ENCODE measurements around the gene PRKCE. TPM values are rescaled to one million over a fixed set of nuclear protein-coding genes. Genes with fewer than 3 reads are reported as not detected.
"Not testable (repeated sequence)": the region's sequence is repeated elsewhere in the genome, so short reads cannot be mapped to it uniquely, and the experiment has no call there.

PRKCE gene
- total RNA-seq, 5 donors from 2014 or later (not counting 1 experiment from before 2014, with no cell fraction given), result 16.5 to 29.8 (median 23.4) TPM

DNA sequence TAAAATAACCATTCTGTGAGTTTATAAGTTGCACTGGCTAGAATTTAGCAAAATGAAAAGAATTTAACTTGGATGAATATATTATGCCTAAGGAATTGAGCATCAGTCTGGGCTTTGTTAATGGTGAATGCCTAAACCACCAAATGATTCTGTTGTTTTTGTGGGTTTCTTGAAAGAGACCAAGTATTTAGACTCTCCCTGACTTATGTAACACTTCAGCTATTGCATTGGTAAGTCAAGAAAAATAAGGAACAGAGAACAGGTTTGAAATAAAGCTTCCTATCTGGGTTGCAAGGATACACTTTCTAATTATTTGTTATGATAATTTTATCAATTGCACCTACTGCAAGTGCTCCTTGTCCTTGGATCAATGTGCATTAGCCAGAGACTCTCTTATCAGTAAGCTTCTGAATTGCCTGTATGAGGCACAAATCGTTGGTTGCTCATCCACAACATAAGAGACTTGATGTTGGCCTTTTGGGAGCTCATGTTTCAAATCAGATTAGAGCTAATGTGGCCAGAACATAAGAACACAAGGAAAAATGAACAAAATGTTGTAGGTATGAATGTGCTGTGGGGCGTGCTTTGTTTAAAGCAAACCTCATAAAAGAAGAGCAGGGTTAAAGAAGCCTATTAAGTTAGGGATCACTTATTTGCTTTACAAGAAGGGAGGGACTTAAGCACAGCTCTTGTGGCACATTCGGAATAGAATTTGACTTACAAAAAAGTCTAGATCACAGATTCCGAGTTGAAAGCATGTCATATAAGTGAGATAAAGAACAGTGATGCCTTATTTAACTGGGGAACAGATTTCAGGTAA is 37.2 kb downstream of the PRKCE start:
- no peak overlapping the region for H3K4me3 ChIP-seq (ENCODE audit: control insufficient read depth in 1 of 2, extremely low read depth in 1 of 2, low read length in 1 of 2)
- Mint-ChIP-seq H3K36me3 (peaks cover 3% of the 10 kb centered on the region), H3K27me3 (no peaks in the 10 kb centered on the region), H3K4me3 (no peak overlapping the region), H3K4me1 (peaks cover 6 to 21% (median 10%) of the 10 kb centered on the region in 3 donors), H3K9me3 (no peaks in the 10 kb centered on the region), H3K27ac (no peak overlapping the region)
- no peaks in the 10 kb centered on the region for H3K4me1 ChIP-seq (ENCODE audit: control insufficient read depth in 1 of 2, extremely low read depth in 1 of 2, insufficient read depth in 2 of 2, low read length in 2 of 2)
- ChIA-PET POLR2A (no interaction called here), CTCF (no interaction called here)
- 78% methylated on average over 2 of the region's 4 CpGs for WGBS (ENCODE audit: insufficient coverage)
- no peaks in the 10 kb centered on the region for H3K36me3 ChIP-seq (ENCODE audit: control insufficient read depth in 2 of 2, extremely low read depth in 1 of 2, insufficient read depth in 1 of 2, low read length in 1 of 2)
- no peaks in the 10 kb centered on the region for H3K9me3 ChIP-seq
- no peaks in the 10 kb centered on the region for H3K27me3 ChIP-seq (replicated peaks in 1 of 2; ENCODE audit: control insufficient read depth in 2 of 2, extremely low read depth in 1 of 2, insufficient read depth in 2 of 2, low read length in 1 of 2)
- ATAC-seq (replicated peaks in 1 of 4) (no peak), DNase-seq (no peak)
- H3K27ac ChIP-seq (ENCODE audit: low read length), result no peak overlapping the region

DNA sequence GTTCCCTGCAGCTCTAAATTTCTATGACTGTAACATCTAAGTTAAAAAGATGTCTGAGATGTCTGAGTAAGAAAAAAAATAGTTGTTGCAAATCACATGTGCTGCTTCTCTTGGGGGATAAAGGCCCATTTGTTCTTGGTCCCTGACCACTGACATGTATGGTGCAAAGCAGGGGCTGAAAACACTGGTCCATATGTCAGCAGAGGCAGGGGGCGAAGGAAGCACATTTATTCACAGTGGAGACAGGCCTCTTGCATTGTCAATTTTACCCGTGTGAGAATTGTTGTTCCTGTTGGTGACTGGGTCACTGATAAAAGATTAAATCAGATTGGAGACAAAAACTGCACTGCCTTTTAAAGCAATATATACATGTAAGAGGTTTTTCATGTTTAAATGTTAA is 38.8 kb downstream of the PRKCE start:
- no peaks in the 10 kb centered on the region for H3K9me3 ChIP-seq
- no peak overlapping the region for H3K4me3 ChIP-seq (ENCODE audit: control insufficient read depth in 1 of 2, extremely low read depth in 1 of 2, low read length in 1 of 2)
- no peak overlapping the region for H3K27ac Mint-ChIP-seq
- DNase-seq (no peak), ATAC-seq (replicated peaks in 1 of 4) (no peak)
- CTCF ChIA-PET, result no interaction called here
- no peaks in the 10 kb centered on the region for H3K36me3 ChIP-seq (ENCODE audit: control insufficient read depth in 2 of 2, extremely low read depth in 1 of 2, insufficient read depth in 1 of 2, low read length in 1 of 2)
- no peaks in the 10 kb centered on the region for H3K9me3 Mint-ChIP-seq
- H3K4me3 Mint-ChIP-seq, result no peak overlapping the region
- peaks cover 1% of the 10 kb centered on the region for H3K36me3 Mint-ChIP-seq
- POLR2A ChIA-PET, result no interaction called here
- H3K4me1 Mint-ChIP-seq, result peaks cover 0 to 21% (median 10%) of the 10 kb centered on the region in 3 donors
- H3K27me3 ChIP-seq (replicated peaks in 1 of 2; ENCODE audit: control insufficient read depth in 2 of 2, extremely low read depth in 1 of 2, insufficient read depth in 2 of 2, low read length in 1 of 2), result no peaks in the 10 kb centered on the region
- no peaks in the 10 kb centered on the region for H3K4me1 ChIP-seq (ENCODE audit: control insufficient read depth in 1 of 2, extremely low read depth in 1 of 2, insufficient read depth in 2 of 2, low read length in 2 of 2)
- no CpG with 5 or more reads among the region's 2 CpGs for WGBS (ENCODE audit: insufficient coverage)
- H3K27me3 Mint-ChIP-seq, result no peaks in the 10 kb centered on the region
- no peak overlapping the region for H3K27ac ChIP-seq (ENCODE audit: low read length)

GRCh38 chr2:45691171-45691999 is 39.9 kb downstream of the PRKCE start:
- Histone ChIP-seq H3K4me1 (ENCODE audit: control insufficient read depth in 1 of 2, extremely low read depth in 1 of 2, insufficient read depth in 2 of 2, low read length in 2 of 2) (no peaks in the 10 kb centered on the region), H3K36me3 (ENCODE audit: control insufficient read depth in 2 of 2, extremely low read depth in 1 of 2, insufficient read depth in 1 of 2, low read length in 1 of 2) (no peaks in the 10 kb centered on the region), H3K27ac (ENCODE audit: low read length) (no peak overlapping the region), H3K27me3 (replicated peaks in 1 of 2; ENCODE audit: control insufficient read depth in 2 of 2, extremely low read depth in 1 of 2, insufficient read depth in 2 of 2, low read length in 1 of 2) (no peaks in the 10 kb centered on the region), H3K9me3 (no peaks in the 10 kb centered on the region), H3K4me3 (ENCODE audit: control insufficient read depth in 1 of 2, extremely low read depth in 1 of 2, low read length in 1 of 2) (no peak overlapping the region)
- Mint-ChIP-seq H3K9me3 (no peaks in the 10 kb centered on the region), H3K4me1 (peaks cover 0 to 22% (median 10%) of the 10 kb centered on the region in 3 donors), H3K27me3 (no peaks in the 10 kb centered on the region), H3K27ac (no peak overlapping the region), H3K36me3 (no peaks in the 10 kb centered on the region), H3K4me3 (no peak overlapping the region)
- ChIA-PET POLR2A (no interaction called here), CTCF (interaction anchor here in 1 of 2 donors (0.6 kb wide), 1 partner anchor 1006 kb away, joined by 3 read pairs; no protein-coding TSS in a partner anchor)
- DNase-seq (no peak), ATAC-seq (replicated peaks in 1 of 4) (no peak)
- 87% methylated on average over 3 of the region's 12 CpGs for WGBS (ENCODE audit: insufficient coverage)

GRCh38 chr2:45692566-45692965 is 41.1 kb downstream of the PRKCE start:
- WGBS (ENCODE audit: insufficient coverage), result 68% methylated on average over 2 of the region's 4 CpGs
- CTCF ChIA-PET, result no interaction called here
- no peak overlapping the region for H3K4me3 ChIP-seq (ENCODE audit: control insufficient read depth in 1 of 2, extremely low read depth in 1 of 2, low read length in 1 of 2)
- Mint-ChIP-seq H3K27ac (no peak overlapping the region), H3K27me3 (no peaks in the 10 kb centered on the region), H3K4me3 (no peak overlapping the region), H3K9me3 (no peaks in the 10 kb centered on the region), H3K36me3 (no peaks in the 10 kb centered on the region), H3K4me1 (peaks cover 0 to 21% (median 9%) of the 10 kb centered on the region in 3 donors)
- H3K27ac ChIP-seq (ENCODE audit: low read length), result no peak overlapping the region
- no peaks in the 10 kb centered on the region for H3K36me3 ChIP-seq (ENCODE audit: control insufficient read depth in 2 of 2, extremely low read depth in 1 of 2, insufficient read depth in 1 of 2, low read length in 1 of 2)
- no peaks in the 10 kb centered on the region for H3K27me3 ChIP-seq (replicated peaks in 1 of 2; ENCODE audit: control insufficient read depth in 2 of 2, extremely low read depth in 1 of 2, insufficient read depth in 2 of 2, low read length in 1 of 2)
- DNase-seq, result no peak
- no peaks in the 10 kb centered on the region for H3K4me1 ChIP-seq (ENCODE audit: control insufficient read depth in 1 of 2, extremely low read depth in 1 of 2, insufficient read depth in 2 of 2, low read length in 2 of 2)
- no peaks in the 10 kb centered on the region for H3K9me3 ChIP-seq
- ATAC-seq (replicated peaks in 1 of 4), result no peak
- POLR2A ChIA-PET, result no interaction called here

- not testable (repeated sequence) for H3K4me1 ChIP-seq (ENCODE audit: control insufficient read depth in 1 of 2, extremely low read depth in 1 of 2, insufficient read depth in 2 of 2, low read length in 2 of 2); H3K4me3 Mint-ChIP-seq
These were observed 44.1 kb downstream of the PRKCE start for GRCh38 chr2:45695480-45696007.

GRCh38 chr2:45696708-45697107 is 45.2 kb downstream of the PRKCE start:
- Histone ChIP-seq H3K4me3 (ENCODE audit: control insufficient read depth in 1 of 2, extremely low read depth in 1 of 2, low read length in 1 of 2) (no peak overlapping the region), H3K4me1 (ENCODE audit: control insufficient read depth in 1 of 2, extremely low read depth in 1 of 2, insufficient read depth in 2 of 2, low read length in 2 of 2) (no peaks in the 10 kb centered on the region), H3K27me3 (replicated peaks in 1 of 2; ENCODE audit: control insufficient read depth in 2 of 2, extremely low read depth in 1 of 2, insufficient read depth in 2 of 2, low read length in 1 of 2) (no peaks in the 10 kb centered on the region), H3K36me3 (ENCODE audit: control insufficient read depth in 2 of 2, extremely low read depth in 1 of 2, insufficient read depth in 1 of 2, low read length in 1 of 2) (no peaks in the 10 kb centered on the region), H3K9me3 (no peaks in the 10 kb centered on the region), H3K27ac (ENCODE audit: low read length) (no peak overlapping the region)
- peaks cover 6 to 21% (median 19%) of the 10 kb centered on the region in 3 donors for H3K4me1 Mint-ChIP-seq
- H3K27ac Mint-ChIP-seq, result no peak overlapping the region
- POLR2A ChIA-PET, result no interaction called here
- DNase-seq, result no peak
- no peaks in the 10 kb centered on the region for H3K9me3 Mint-ChIP-seq
- no peak overlapping the region for H3K4me3 Mint-ChIP-seq
- CTCF ChIA-PET, result no interaction called here
- no CpG with 5 or more reads among the region's 1 CpG for WGBS (ENCODE audit: insufficient coverage)
- ATAC-seq (replicated peaks in 1 of 4), result no peak
- peaks cover 15% of the 10 kb centered on the region for H3K36me3 Mint-ChIP-seq
- H3K27me3 Mint-ChIP-seq, result no peaks in the 10 kb centered on the region

More at GRCh38 chr2:45695480-45696007, 44.1 kb downstream of the PRKCE start:
- H3K27me3 Mint-ChIP-seq; POLR2A ChIA-PET; H3K27me3 ChIP-seq (replicated peaks in 1 of 2; ENCODE audit: control insufficient read depth in 2 of 2, extremely low read depth in 1 of 2, insufficient read depth in 2 of 2, low read length in 1 of 2); H3K4me3 ChIP-seq (ENCODE audit: control insufficient read depth in 1 of 2, extremely low read depth in 1 of 2, low read length in 1 of 2); H3K27ac Mint-ChIP-seq; H3K36me3 ChIP-seq (ENCODE audit: control insufficient read depth in 2 of 2, extremely low read depth in 1 of 2, insufficient read depth in 1 of 2, low read length in 1 of 2); H3K9me3 ChIP-seq; ATAC-seq (replicated peaks in 1 of 4); H3K27ac ChIP-seq (ENCODE audit: low read length); H3K9me3 Mint-ChIP-seq; H3K36me3 Mint-ChIP-seq; CTCF ChIA-PET; DNase-seq: not testable (repeated sequence)
- WGBS (ENCODE audit: insufficient coverage), result 100% methylated on average over 2 of the region's 7 CpGs
- peaks cover 6 to 20% (median 19%) of the 10 kb centered on the region in 3 donors for H3K4me1 Mint-ChIP-seq
